K562 (cell line): ENCODE data around the gene KLK6. TPM values are rescaled to one million over a fixed set of nuclear protein-coding genes. Genes with fewer than 3 reads are reported as not detected.
A peak's percentile ranks its signal among the peaks of the same experiment; 100 is the strongest.

ENCODE experiments used
- ATAC-seq: fragments of 200-7000 bp; cut with Tn5 transposase; 3 replicates; pipeline ENCODE4 v1.9.1; 2020; ENCODE audit warnings: moderate library complexity
- BruUV-seq: library from RNA; stranded (reverse); fragments of 400-500 nt; replicated peaks from 2 replicates; lab custom pipeline; 2021; lab: Mats Ljungman, UMichigan
- CTCF ChIA-PET: fragments of 300-600 bp; formaldehyde crosslinking; extraction: SDS; loops from one replicate; lab custom pipeline; 2021; ENCODE audit warnings: low intra/inter-chr PET ratio; lab: Yijun Ruan, JAX
- POLR2A ChIA-PET: fragments of 300-600, 350-650 bp; sonication (Branson Sonifier 250); formaldehyde crosslinking; extraction: SDS; loops from one replicate; lab custom pipeline; 2021; ENCODE audit warnings: antibody characterized with exemption, inconsistent platforms; lab: Yijun Ruan, JAX
- DNase-seq, 4 experiments: peaks; one replicate each; pipeline versions ENCODE4 v3.0.0 to v3.0.0-alpha.2; 2011 to 2018; ENCODE audit warnings: low spot score in 3 of 4, mixed read lengths in 3 of 4; ENCODE audit errors: extremely low read depth in 1 of 4
- FAIRE-seq: peaks from 2 replicates; lab custom pipeline; 2011; peaks lifted over from hg19 to GRCh38; lab: Jason Lieb, UNC
- H2AFZ ChIP-seq: 2 replicates; pipeline ENCODE4 v1.6.0; 2011; ENCODE audit warnings: low read depth, low read length, control low read depth, inconsistent platforms
- H3K27ac ChIP-seq: fragments of 200-600 bp; 3 replicates; pipeline ENCODE4 v1.8.0; 2011; ENCODE audit warnings: low read depth, mild to moderate bottlenecking, control low read depth, inconsistent platforms, low read length, moderate library complexity, mixed read lengths; ENCODE audit errors: extremely low read depth
- H3K27me3 ChIP-seq, 2 experiments: fragments of 300-600 bp in 1 of 2; 2 replicates in 1 of 2; 3 replicates in 1 of 2; pipeline versions ENCODE4 v1.6.0 to v1.8.0; 2011; ENCODE audit warnings: inconsistent platforms in 2 of 2, low read length in 2 of 2, mild to moderate bottlenecking in 1 of 2, mixed read lengths in 1 of 2, moderate library complexity in 1 of 2; ENCODE audit not compliant: control insufficient read depth in 2 of 2, insufficient read depth in 2 of 2
- H3K36me3 ChIP-seq: fragments of 300-600 bp; 3 replicates; pipeline ENCODE4 v1.8.0; 2011; ENCODE audit warnings: mild to moderate bottlenecking, low read length, inconsistent platforms; ENCODE audit not compliant: control insufficient read depth, insufficient read depth
- H3K4me1 ChIP-seq, 2 experiments: fragments of 200-600 bp in 1 of 2; replicated peaks in 1 of 2; 2 replicates in 1 of 2; 3 replicates in 1 of 2; pipeline versions ENCODE4 v1.5.1 to v1.8.0; 2011; ENCODE audit warnings: inconsistent platforms in 2 of 2, low read length in 2 of 2, mild to moderate bottlenecking in 1 of 2, mixed read lengths in 1 of 2, moderate library complexity in 1 of 2; ENCODE audit not compliant: control insufficient read depth in 2 of 2, insufficient read depth in 2 of 2
- H3K4me2 ChIP-seq: 2 replicates; pipeline ENCODE4 v1.6.1; 2011; ENCODE audit warnings: low read length, control low read depth, inconsistent platforms, mixed read lengths; ENCODE audit not compliant: insufficient read depth
- H3K4me3 ChIP-seq: fragments of 200-600 bp; sonication (generic), shearing (Covaris generic); 2 replicates; pipeline ENCODE4 v1.5.1; 2016; ENCODE audit warnings: control low read depth, inconsistent platforms
- H3K79me2 ChIP-seq: fragments of 200-600 bp; 3 replicates; pipeline ENCODE4 v1.8.0; 2011; ENCODE audit warnings: low read length, inconsistent platforms; ENCODE audit not compliant: control insufficient read depth, insufficient read depth
- H3K9ac ChIP-seq, 2 experiments: 2 replicates each; pipeline versions ENCODE4 v1.6.0 to v1.6.1; 2011; ENCODE audit warnings: low read depth in 2 of 2, low read length in 2 of 2, control low read depth in 1 of 2, inconsistent platforms in 1 of 2, mild to moderate bottlenecking in 1 of 2, mixed read lengths in 1 of 2; ENCODE audit not compliant: insufficient read depth in 1 of 2
- H3K9me1 ChIP-seq: one replicate; pipeline ENCODE4 v1.6.0; 2011; ENCODE audit warnings: inconsistent platforms, mild to moderate bottlenecking, low read length, moderate library complexity; ENCODE audit not compliant: control insufficient read depth, insufficient read depth
- H3K9me3 ChIP-seq: replicated peaks from 2 replicates; pipeline ENCODE4 v1.5.1; 2011; ENCODE audit warnings: low read depth, low read length, inconsistent platforms; ENCODE audit not compliant: control insufficient read depth, insufficient read depth
- H4K20me1 ChIP-seq: replicated peaks from 2 replicates; pipeline ENCODE4 v1.6.1; 2011; ENCODE audit warnings: low read length, inconsistent platforms, mixed read lengths; ENCODE audit not compliant: control insufficient read depth, insufficient read depth
- BCL6 ChIP-seq: fragments of 250-450 bp; sonication (Bioruptor Pico); IDR thresholded peaks from 2 replicates; pipeline ENCODE4 v1.4.0; 2020
- DPF2 ChIP-seq: fragments of 450-650 bp; IDR thresholded peaks from 2 replicates; pipeline ENCODE4 v1.6.1; 2016
- EHMT2 ChIP-seq: fragments of 450-650 bp; IDR thresholded peaks from 2 replicates; pipeline ENCODE4 v1.6.1; 2018; ENCODE audit warnings: antibody characterized with exemption
- FOS ChIP-seq: IDR thresholded peaks from 3 replicates; pipeline ENCODE4 v1.6.1; 2011; ENCODE audit not compliant: insufficient read length; ENCODE audit errors: extremely low read depth
- HDGF ChIP-seq: fragments of 450-650 bp; IDR thresholded peaks from 2 replicates; pipeline ENCODE4 v1.6.1; 2016
- HNRNPLL ChIP-seq: fragments of 200-400 bp; formaldehyde crosslinking; IDR thresholded peaks from 2 replicates; pipeline ENCODE4 v1.6.1; 2017; ENCODE audit warnings: low read length, low read depth, mild to moderate bottlenecking; ENCODE audit not compliant: poor library complexity, severe bottlenecking
- JUN ChIP-seq, 2 experiments: sonication (generic) in 1 of 2; formaldehyde crosslinking in 1 of 2; IDR thresholded peaks; 2 replicates each; pipeline versions ENCODE4 v1.6.1 to v1.8.0; 2012 to 2022; ENCODE audit warnings: borderline replicate concordance in 2 of 2, mild to moderate bottlenecking in 2 of 2, improper control_type of control experiment in 1 of 2, low read depth in 1 of 2, low read length in 1 of 2, missing genetic modification reagents in 1 of 2
- KLF13 ChIP-seq: fragments of 450-650 bp; IDR thresholded peaks from 2 replicates; pipeline ENCODE4 v1.6.1; 2016; ENCODE audit warnings: missing genetic modification characterization, low read depth, mild to moderate bottlenecking, missing compliant biosample characterization, moderate library complexity, borderline replicate concordance
- NFIX ChIP-seq: fragments of 250-450 bp; sonication (Bioruptor Pico); IDR thresholded peaks from 2 replicates; pipeline ENCODE4 v1.4.0; 2020; ENCODE audit warnings: low read depth, mild to moderate bottlenecking, moderate library complexity
- NONO ChIP-seq, 2 experiments: fragments of 200-400 bp in 1 of 2; fragments of 450-650 bp in 1 of 2; formaldehyde crosslinking in 1 of 2; IDR thresholded peaks; 2 replicates each; pipeline ENCODE4 v1.6.1; 2017; ENCODE audit warnings: low read depth in 2 of 2, mild to moderate bottlenecking in 2 of 2, moderate library complexity in 2 of 2, low read length in 1 of 2
- RBM25 ChIP-seq: fragments of 200-400 bp; formaldehyde crosslinking; IDR thresholded peaks from 2 replicates; pipeline ENCODE4 v1.6.1; 2018; ENCODE audit warnings: low read length, low read depth, moderate library complexity; ENCODE audit not compliant: severe bottlenecking
- SMAD2 ChIP-seq: fragments of 150-350 bp; IDR thresholded peaks from 2 replicates; pipeline ENCODE4 v1.6.1; 2014; ENCODE audit warnings: low read depth, mild to moderate bottlenecking, low read length
- SRF ChIP-seq, 2 experiments: fragments of 250-450, 450-650 bp in 1 of 2; sonication (Bioruptor Pico) in 1 of 2; sonication (generic) in 1 of 2; formaldehyde crosslinking; IDR thresholded peaks; 2 replicates each; pipeline versions ENCODE4 v1.5.0 to v1.5.1; 2020 to 2022; ENCODE audit warnings: mild to moderate bottlenecking in 1 of 2, missing genetic modification reagents in 1 of 2
- ZFPM2 ChIP-seq: fragments of 250-450 bp; sonication (Bioruptor Pico); IDR thresholded peaks from 2 replicates; pipeline ENCODE4 v1.5.1; 2022; ENCODE audit warnings: mild to moderate bottlenecking
- ZKSCAN8 ChIP-seq: fragments of 200-800 bp; sonication (Bioruptor generic); IDR thresholded peaks from 2 replicates; pipeline ENCODE4 v1.6.1; 2016; ENCODE audit warnings: missing genetic modification characterization, missing compliant biosample characterization
- WGBS: fragments of 100-300 bp; shearing (Covaris generic); methylation state at CpG from one replicate; pipeline ENCODE4 v1.1.6; 2016; ENCODE audit warnings: low coverage, mixed read lengths; ENCODE audit not compliant: insufficient coverage; ENCODE audit errors: missing lambda C conversion rate; 5-methylcytosine and 5-hydroxymethylcytosine counted together
- in situ Hi-C: fragments of 300-500 bp; cut with MboI; formaldehyde crosslinking; loops from 4 replicates; pipeline ENCODE4 v1.15.0; 2018; ENCODE audit warnings: inconsistent platforms, mixed read lengths
- intact Hi-C: fragments of 100-400 bp; cut with micrococcal nuclease; formaldehyde crosslinking; loops from 2 replicates; pipeline ENCODE4 v1.14.2; 2022
- polyA plus RNA-seq, 8 experiments: library from polyadenylated mRNA; depleted of rRNA in 4 of 8; stranded (reverse) in 5 of 8; unstranded in 3 of 8; fragments of >200 nt; fragmentation: Nextera tagmentation in 2 of 8; fragmentation: Illumina TruSeq in 1 of 8; extraction: Ambion mirVana in 2 of 8; extraction: Trizol in 1 of 8; gene quantifications; 2 replicates each; pipeline versions ENCODE4 v1.2.1 to v1.2.3, GENCODE V29; 2011 to 2014; ENCODE audit warnings: inconsistent platforms in 1 of 8, missing spikeins in 1 of 8
- total RNA-seq, 7 experiments: library from RNA; depleted of rRNA in 6 of 7; stranded (reverse); fragments of >200 nt in 6 of 7; fragmentation: Illumina TruSeq in 2 of 7; extraction: Trizol in 2 of 7; gene quantifications; 2 replicates each; pipeline versions ENCODE4 v1.2.1 to v1.2.3, GENCODE V29; 2011 to 2021; ENCODE audit warnings: low replicate concordance in 1 of 7
- TF ChIP-seq, protein P1 (sequence below): sonication (generic); formaldehyde crosslinking; IDR thresholded peaks from 2 replicates; pipeline ENCODE4 v1.8.0; 2022; ENCODE audit warnings: mild to moderate bottlenecking, low read depth, missing genetic modification reagents
- TF ChIP-seq, protein P2 (sequence below): sonication (generic); formaldehyde crosslinking; IDR thresholded peaks from 2 replicates; pipeline ENCODE4 v1.5.0; 2020; ENCODE audit warnings: missing genetic modification reagents
- TF ChIP-seq, protein P3 (sequence below), 2 experiments: fragments of 200-800 bp in 1 of 2; sonication (Bioruptor generic) in 1 of 2; sonication (generic) in 1 of 2; formaldehyde crosslinking in 1 of 2; IDR thresholded peaks in 1 of 2; conservative IDR thresholded peaks in 1 of 2; 2 replicates each; pipeline versions ENCODE4 v1.5.0 to v1.6.1; 2016 to 2020; ENCODE audit warnings: missing compliant biosample characterization in 1 of 2, missing genetic modification characterization in 1 of 2, missing genetic modification reagents in 1 of 2
- TF ChIP-seq, protein P4 (sequence below), 2 experiments: fragments of 450-650 bp; IDR thresholded peaks; 2 replicates each; pipeline ENCODE4 v1.6.1; 2016

KLK6 gene
- total and polyA plus RNA-seq, 9 of the 15 experiments (the other 6 are each of a cell fraction or from before 2014, with no cell fraction given) = not detected

- Histone ChIP-seq H4K20me1 (no peaks in the 10 kb centered on the region), H3K9me1 (no peaks in the 10 kb centered on the region), H2AFZ (no peak overlapping the region), H3K4me2 (no peak overlapping the region), H3K4me1 (no peaks in the 10 kb centered on the region), H3K9ac (no peak overlapping the region), H3K79me2 (no peaks in the 10 kb centered on the region), H3K27me3 (peaks cover 7 to 40% of the 10 kb centered on the region in 2 experiments; a peak in 4 of 5 replicates), H3K27ac (no peak overlapping the region), H3K4me3 (no peak overlapping the region), H3K9me3 (no peaks in the 10 kb centered on the region), H3K36me3 (no peaks in the 10 kb centered on the region)
- DNase-seq (peak in 1 of 4 experiments; percentile 43), FAIRE-seq (no peak), ATAC-seq (no peak)
- CTCF ChIA-PET = no interaction called here
- WGBS = 0% methylated on average over 1 of the region's 1 CpG
- in situ Hi-C loops = no loop called here
- no TSS peak for BruUV-seq
- POLR2A ChIA-PET = no interaction called here
- intact Hi-C loops = no loop called here
- no peak for TF ChIP-seq NFIX
- TF ChIP-seq, protein P1, sequence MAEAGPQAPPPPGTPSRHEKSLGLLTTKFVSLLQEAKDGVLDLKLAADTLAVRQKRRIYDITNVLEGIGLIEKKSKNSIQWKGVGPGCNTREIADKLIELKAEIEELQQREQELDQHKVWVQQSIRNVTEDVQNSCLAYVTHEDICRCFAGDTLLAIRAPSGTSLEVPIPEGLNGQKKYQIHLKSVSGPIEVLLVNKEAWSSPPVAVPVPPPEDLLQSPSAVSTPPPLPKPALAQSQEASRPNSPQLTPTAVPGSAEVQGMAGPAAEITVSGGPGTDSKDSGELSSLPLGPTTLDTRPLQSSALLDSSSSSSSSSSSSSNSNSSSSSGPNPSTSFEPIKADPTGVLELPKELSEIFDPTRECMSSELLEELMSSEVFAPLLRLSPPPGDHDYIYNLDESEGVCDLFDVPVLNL (CRISPR knock-in tag) = no peak
- no peak for TF ChIP-seq BCL6
- TF ChIP-seq, protein P2, sequence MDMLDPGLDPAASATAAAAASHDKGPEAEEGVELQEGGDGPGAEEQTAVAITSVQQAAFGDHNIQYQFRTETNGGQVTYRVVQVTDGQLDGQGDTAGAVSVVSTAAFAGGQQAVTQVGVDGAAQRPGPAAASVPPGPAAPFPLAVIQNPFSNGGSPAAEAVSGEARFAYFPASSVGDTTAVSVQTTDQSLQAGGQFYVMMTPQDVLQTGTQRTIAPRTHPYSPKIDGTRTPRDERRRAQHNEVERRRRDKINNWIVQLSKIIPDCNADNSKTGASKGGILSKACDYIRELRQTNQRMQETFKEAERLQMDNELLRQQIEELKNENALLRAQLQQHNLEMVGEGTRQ (CRISPR knock-in tag) = no peak
- TF ChIP-seq EHMT2 = peak; percentile 59; the same call in 1 of the 2 replicates
- TF ChIP-seq JUN (IDR thresholded peaks at IDR 0.05; ENCODE audit: borderline replicate concordance, low read depth, low read length) = no peak
- TF ChIP-seq JUN (CRISPR knock-in tag; IDR thresholded peaks at IDR 0.05; ENCODE audit: borderline replicate concordance) = no peak
- TF ChIP-seq DPF2 = no peak
- no peak for TF ChIP-seq RBM25
- TF ChIP-seq, protein P3, sequence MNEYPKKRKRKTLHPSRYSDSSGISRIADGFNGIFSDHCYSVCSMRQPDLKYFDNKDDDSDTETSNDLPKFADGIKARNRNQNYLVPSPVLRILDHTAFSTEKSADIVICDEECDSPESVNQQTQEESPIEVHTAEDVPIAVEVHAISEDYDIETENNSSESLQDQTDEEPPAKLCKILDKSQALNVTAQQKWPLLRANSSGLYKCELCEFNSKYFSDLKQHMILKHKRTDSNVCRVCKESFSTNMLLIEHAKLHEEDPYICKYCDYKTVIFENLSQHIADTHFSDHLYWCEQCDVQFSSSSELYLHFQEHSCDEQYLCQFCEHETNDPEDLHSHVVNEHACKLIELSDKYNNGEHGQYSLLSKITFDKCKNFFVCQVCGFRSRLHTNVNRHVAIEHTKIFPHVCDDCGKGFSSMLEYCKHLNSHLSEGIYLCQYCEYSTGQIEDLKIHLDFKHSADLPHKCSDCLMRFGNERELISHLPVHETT (CRISPR knock-in tag; conservative IDR thresholded peaks at IDR 0.05 in 1 of 2, IDR thresholded peaks at IDR 0.05 in 1 of 2) = no peak
- no peak for TF ChIP-seq KLF13 (tag)
- TF ChIP-seq NONO (IDR thresholded peaks at IDR 0.05; ENCODE audit: low read depth in 2 of 2, low read length in 1 of 2) = no peak
- no peak for TF ChIP-seq HNRNPLL
- TF ChIP-seq ZFPM2 = no peak
- no peak for TF ChIP-seq HDGF
- TF ChIP-seq, protein P4, sequence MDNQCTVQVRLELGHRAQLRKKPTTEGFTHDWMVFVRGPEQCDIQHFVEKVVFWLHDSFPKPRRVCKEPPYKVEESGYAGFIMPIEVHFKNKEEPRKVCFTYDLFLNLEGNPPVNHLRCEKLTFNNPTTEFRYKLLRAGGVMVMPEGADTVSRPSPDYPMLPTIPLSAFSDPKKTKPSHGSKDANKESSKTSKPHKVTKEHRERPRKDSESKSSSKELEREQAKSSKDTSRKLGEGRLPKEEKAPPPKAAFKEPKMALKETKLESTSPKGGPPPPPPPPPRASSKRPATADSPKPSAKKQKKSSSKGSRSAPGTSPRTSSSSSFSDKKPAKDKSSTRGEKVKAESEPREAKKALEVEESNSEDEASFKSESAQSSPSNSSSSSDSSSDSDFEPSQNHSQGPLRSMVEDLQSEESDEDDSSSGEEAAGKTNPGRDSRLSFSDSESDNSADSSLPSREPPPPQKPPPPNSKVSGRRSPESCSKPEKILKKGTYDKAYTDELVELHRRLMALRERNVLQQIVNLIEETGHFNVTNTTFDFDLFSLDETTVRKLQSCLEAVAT (IDR thresholded peaks at IDR 0.05) = no peak
- no peak for TF ChIP-seq SMAD2
- peak; percentile 38 for TF ChIP-seq FOS
- TF ChIP-seq SRF (CRISPR knock-in tag; IDR thresholded peaks at IDR 0.05) = no peak
- TF ChIP-seq ZKSCAN8 (CRISPR knock-in tag) = no peak
Measured at GRCh38 chr19:50962245-50962644, 7.1 kb downstream of the KLK6 start.
